ENCODE measurements around the gene MAP2K2. TPM values are rescaled to one million over a fixed set of nuclear protein-coding genes. Genes with fewer than 3 reads are reported as not detected.

Gene MAP2K2
- total and polyA plus RNA-seq, 2 donors (not counting 1 experiment from before 2014, with no cell fraction given) = 138 to 181 TPM

DNA sequence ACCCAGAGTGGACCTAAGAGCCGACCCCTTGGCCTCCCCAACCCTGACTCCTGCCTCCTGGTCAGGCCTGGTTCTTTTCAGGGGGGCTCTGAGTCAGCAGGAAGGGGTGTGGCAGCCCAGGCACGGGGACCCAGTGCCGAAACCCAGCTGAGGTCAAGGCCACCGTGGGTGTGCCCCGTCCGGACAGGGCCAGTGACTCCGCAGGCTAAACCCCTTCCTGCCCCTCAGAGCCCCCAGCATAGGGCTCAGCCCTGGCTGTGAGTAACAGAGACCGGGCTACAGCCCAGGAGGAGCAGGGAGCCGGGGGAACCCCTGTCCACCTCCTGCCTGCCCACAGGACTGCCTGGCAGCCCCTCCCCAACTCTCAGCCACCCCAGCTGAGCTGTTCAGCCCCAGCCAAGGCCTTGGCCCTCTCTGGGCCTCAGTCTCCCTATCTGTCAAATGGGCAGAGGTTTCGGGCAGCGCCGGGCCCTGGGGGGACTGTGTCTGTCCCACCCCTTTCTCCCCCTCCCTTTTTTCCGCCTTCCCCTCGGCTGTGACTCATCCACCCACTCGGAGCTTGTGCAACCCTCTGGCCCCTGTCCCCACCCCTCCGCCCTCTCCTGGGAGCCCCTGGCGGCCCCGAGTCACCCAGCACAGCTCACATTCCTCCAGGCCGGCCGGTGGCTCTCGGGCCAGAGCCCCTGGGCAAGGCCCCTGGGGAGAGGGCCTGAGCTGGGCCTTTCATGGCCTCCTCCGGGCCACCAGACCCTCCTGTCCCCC, 65.8 kb downstream of the MAP2K2 start:
- CTCF ChIA-PET = interaction anchor here (0.8 to 1.1 kb wide), 3 partner anchors 51 to 81 kb away, joined by 3 to 4 read pairs (median 3); no protein-coding TSS in a partner anchor

GRCh38 chr19:4055209-4055552, 68.7 kb downstream of the MAP2K2 start:
- H3K4me1 ChIP-seq (ENCODE audit: control insufficient read depth in 2 of 2, insufficient read depth in 2 of 2, low read length in 2 of 2) = peaks cover 6 to 31% of the 10 kb centered on the region in 2 donors
- no peak for DNase-seq
- no peak overlapping the region for H3K27ac ChIP-seq (ENCODE audit: low read length in 2 of 2)

More for the DNA sequence above, 65.8 kb downstream of the MAP2K2 start:
- Mint-ChIP-seq H3K4me3 (peak overlapping the region; percentile 8), H3K9me3 (ENCODE audit: insufficient read depth) (no peaks in the 10 kb centered on the region), H3K27ac (peak overlapping the region; percentile 32), H3K4me1 (peaks cover 49% of the 10 kb centered on the region), H3K27me3 (no peaks in the 10 kb centered on the region)
- Histone ChIP-seq H3K79me2 (ENCODE audit: control insufficient read depth, insufficient read depth, low read length) (peaks cover 99% of the 10 kb centered on the region), H3K4me3 (ENCODE audit: control extremely low read depth in 1 of 5, extremely low read depth in 1 of 5, insufficient read depth in 1 of 5, low read depth in 2 of 5, low read length in 4 of 5) (no peak overlapping the region), H3K9me3 (ENCODE audit: control extremely low read depth in 1 of 3, control insufficient read depth in 2 of 3, insufficient read depth in 1 of 3, low read length in 2 of 3) (no peaks in the 10 kb centered on the region), H3K27ac (ENCODE audit: low read length in 2 of 2) (peak overlapping the region; percentile 80 to 84), H2AFZ (ENCODE audit: insufficient read depth, low read depth, low read length, poor library complexity, severe bottlenecking) (no peak overlapping the region), H4K20me1 (ENCODE audit: control insufficient read depth, insufficient read depth, low read length, poor library complexity, severe bottlenecking) (peaks cover 97% of the 10 kb centered on the region), H3K36me3 (replicated peaks in 1 of 2; ENCODE audit: control extremely low read depth in 1 of 2, control insufficient read depth in 1 of 2, extremely low read depth in 1 of 2, insufficient read depth in 2 of 2, low read length in 1 of 2) (peaks cover 0 to 43% of the 10 kb centered on the region in 2 experiments), H3K4me1 (ENCODE audit: control insufficient read depth in 2 of 2, insufficient read depth in 2 of 2, low read length in 2 of 2) (peaks cover 31 to 57% of the 10 kb centered on the region in 2 donors), H3K4me2 (replicated peaks; ENCODE audit: low read depth, low read length, poor library complexity, severe bottlenecking) (peak overlapping the region; percentile 98), H3K27me3 (replicated peaks in 1 of 4; ENCODE audit: control extremely low read depth in 1 of 4, control insufficient read depth in 3 of 4, insufficient read depth in 4 of 4, low read length in 3 of 4) (no peaks in the 10 kb centered on the region), H3K9ac (ENCODE audit: low read length) (no peak overlapping the region)
- POLR2A ChIA-PET = interaction anchor here (0.7 kb wide), 1 partner anchor 69 kb away, joined by 5 read pairs; no protein-coding TSS in a partner anchor
- WGBS (ENCODE audit: insufficient coverage) = 65% methylated on average over 18 of the region's 22 CpGs
- ATAC-seq (ENCODE audit: low read depth) (no peak), DNase-seq (no peak)
- TF ChIP-seq, protein P1, sequence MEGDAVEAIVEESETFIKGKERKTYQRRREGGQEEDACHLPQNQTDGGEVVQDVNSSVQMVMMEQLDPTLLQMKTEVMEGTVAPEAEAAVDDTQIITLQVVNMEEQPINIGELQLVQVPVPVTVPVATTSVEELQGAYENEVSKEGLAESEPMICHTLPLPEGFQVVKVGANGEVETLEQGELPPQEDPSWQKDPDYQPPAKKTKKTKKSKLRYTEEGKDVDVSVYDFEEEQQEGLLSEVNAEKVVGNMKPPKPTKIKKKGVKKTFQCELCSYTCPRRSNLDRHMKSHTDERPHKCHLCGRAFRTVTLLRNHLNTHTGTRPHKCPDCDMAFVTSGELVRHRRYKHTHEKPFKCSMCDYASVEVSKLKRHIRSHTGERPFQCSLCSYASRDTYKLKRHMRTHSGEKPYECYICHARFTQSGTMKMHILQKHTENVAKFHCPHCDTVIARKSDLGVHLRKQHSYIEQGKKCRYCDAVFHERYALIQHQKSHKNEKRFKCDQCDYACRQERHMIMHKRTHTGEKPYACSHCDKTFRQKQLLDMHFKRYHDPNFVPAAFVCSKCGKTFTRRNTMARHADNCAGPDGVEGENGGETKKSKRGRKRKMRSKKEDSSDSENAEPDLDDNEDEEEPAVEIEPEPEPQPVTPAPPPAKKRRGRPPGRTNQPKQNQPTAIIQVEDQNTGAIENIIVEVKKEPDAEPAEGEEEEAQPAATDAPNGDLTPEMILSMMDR (IDR thresholded peaks at IDR 0.05) = no peak
- no peak for TF ChIP-seq EZH2 (IDR thresholded peaks at IDR 0.05; ENCODE audit: borderline replicate concordance, insufficient read depth, low read depth, low read length, poor library complexity, severe bottlenecking)
- intact Hi-C loops (cut with micrococcal nuclease) = no loop called here

More at GRCh38 chr19:4055209-4055552, 68.7 kb downstream of the MAP2K2 start:
- intact Hi-C loops (cut with micrococcal nuclease) = no loop called here
- H3K4me1 Mint-ChIP-seq = peaks cover 43% of the 10 kb centered on the region
- Histone ChIP-seq H3K4me2 (replicated peaks; ENCODE audit: low read depth, low read length, poor library complexity, severe bottlenecking) (no peak overlapping the region), H3K4me3 (ENCODE audit: control extremely low read depth in 1 of 5, extremely low read depth in 1 of 5, insufficient read depth in 1 of 5, low read depth in 2 of 5, low read length in 4 of 5) (no peak overlapping the region), H3K27me3 (replicated peaks in 1 of 4; ENCODE audit: control extremely low read depth in 1 of 4, control insufficient read depth in 3 of 4, insufficient read depth in 4 of 4, low read length in 3 of 4) (no peaks in the 10 kb centered on the region), H3K9ac (ENCODE audit: low read length) (no peak overlapping the region), H2AFZ (ENCODE audit: insufficient read depth, low read depth, low read length, poor library complexity, severe bottlenecking) (no peak overlapping the region), H3K9me3 (ENCODE audit: control extremely low read depth in 1 of 3, control insufficient read depth in 2 of 3, insufficient read depth in 1 of 3, low read length in 2 of 3) (peaks cover 0 to 8% (median 0%) of the 10 kb centered on the region in 3 donors), H3K79me2 (ENCODE audit: control insufficient read depth, insufficient read depth, low read length) (peaks cover 99% of the 10 kb centered on the region), H3K36me3 (replicated peaks in 1 of 2; ENCODE audit: control extremely low read depth in 1 of 2, control insufficient read depth in 1 of 2, extremely low read depth in 1 of 2, insufficient read depth in 2 of 2, low read length in 1 of 2) (peaks cover 0 to 43% of the 10 kb centered on the region in 2 experiments), H4K20me1 (ENCODE audit: control insufficient read depth, insufficient read depth, low read length, poor library complexity, severe bottlenecking) (peaks cover 97% of the 10 kb centered on the region)
- no peak overlapping the region for H3K4me3 Mint-ChIP-seq
- H3K27me3 Mint-ChIP-seq = no peaks in the 10 kb centered on the region
- H3K27ac Mint-ChIP-seq = no peak overlapping the region
- no peak for ATAC-seq (ENCODE audit: low read depth)
- TF ChIP-seq EZH2 (IDR thresholded peaks at IDR 0.05; ENCODE audit: borderline replicate concordance, insufficient read depth, low read depth, low read length, poor library complexity, severe bottlenecking) = no peak
- TF ChIP-seq, protein P1 (IDR thresholded peaks at IDR 0.05) = no peak
- CTCF ChIA-PET = no interaction called here
- H3K9me3 Mint-ChIP-seq (ENCODE audit: insufficient read depth) = no peaks in the 10 kb centered on the region
- WGBS (ENCODE audit: insufficient coverage) = 97% methylated on average over 14 of the region's 20 CpGs
- POLR2A ChIA-PET = no interaction called here

Measured in B cell (primary cell).